OCI-LY3 (cell line): ENCODE measurements around the gene SPESP1.
A peak's percentile ranks its signal among the peaks of the same experiment; 100 is the strongest.

Experiments used
- H2AFZ ChIP-seq: fragments of 200-600, 300-600 bp; shearing (Covaris generic); 2 replicates; pipeline ENCODE4 v1.6.0; 2014; ENCODE audit warnings: antibody characterized with exemption, low read depth, low read length
- H3K27ac ChIP-seq: fragments of 200-600, 300-600 bp; sonication (generic); 2 replicates; pipeline ENCODE4 v1.5.1; 2014; ENCODE audit warnings: mild to moderate bottlenecking, low read length, moderate library complexity, mixed read lengths
- H3K27me3 ChIP-seq: fragments of 200-600, 300-600 bp; sonication (generic); 2 replicates; pipeline ENCODE4 v1.6.1; 2014; ENCODE audit warnings: low read depth, low read length, mixed read lengths
- H3K36me3 ChIP-seq: fragments of 200-600, 300-600 bp; sonication (generic); replicated peaks from 2 replicates; pipeline ENCODE3; 2014; ENCODE audit warnings: low read depth, low read length, mixed read lengths
- H3K4me1 ChIP-seq: fragments of 300-600, 200-600 bp; sonication (generic); 2 replicates; pipeline ENCODE4 v1.6.1; 2014; ENCODE audit warnings: low read length, mixed read lengths
- H3K4me2 ChIP-seq: fragments of 200-600, 300-600 bp; sonication (generic); 2 replicates; pipeline ENCODE4 v1.6.1; 2014; ENCODE audit warnings: low read length, mixed read lengths
- H3K4me3 ChIP-seq: fragments of 300-600, 200-600 bp; sonication (generic); 2 replicates; pipeline ENCODE4 v1.5.1; 2014; ENCODE audit warnings: antibody characterized with exemption, mild to moderate bottlenecking, low read length, moderate library complexity
- H3K79me2 ChIP-seq: fragments of 300-600, 200-600 bp; shearing (Covaris generic); 2 replicates; pipeline ENCODE4 v1.6.1; 2014; ENCODE audit warnings: mild to moderate bottlenecking, low read length, mixed read lengths
- H3K9ac ChIP-seq: fragments of 300-600, 200-600 bp; shearing (Covaris generic); 2 replicates; pipeline ENCODE4 v1.6.0; 2014; ENCODE audit warnings: mild to moderate bottlenecking, low read length, moderate library complexity
- H3K9me3 ChIP-seq: fragments of 200-600, 300-600 bp; shearing (Covaris generic); 2 replicates; pipeline ENCODE4 v1.6.1; 2014; ENCODE audit warnings: low read length, mixed read lengths; ENCODE audit not compliant: insufficient read depth
- H4K20me1 ChIP-seq: fragments of 200-600, 300-600 bp; sonication (generic); 2 replicates; pipeline ENCODE4 v1.6.1; 2016; ENCODE audit warnings: low read length, mixed read lengths; ENCODE audit not compliant: insufficient read depth
- EZH2phosphoT487 ChIP-seq: fragments of 200-600 bp; shearing (Covaris generic); IDR thresholded peaks from 2 replicates; pipeline ENCODE4 v1.6.1; 2018; ENCODE audit warnings: antibody characterized with exemption, mixed run types, low read depth
- TF ChIP-seq, protein P1 (sequence below): fragments of 200-600, 300-600 bp; sonication (generic); IDR thresholded peaks from 2 replicates; pipeline ENCODE4 v1.5.1; 2014; ENCODE audit warnings: antibody characterized with exemption, low read length, low read depth

SPESP1 gene

GRCh38 chr15:68910816-68911215 is 19.5 kb upstream of the SPESP1 start:
- TF ChIP-seq, protein P1, sequence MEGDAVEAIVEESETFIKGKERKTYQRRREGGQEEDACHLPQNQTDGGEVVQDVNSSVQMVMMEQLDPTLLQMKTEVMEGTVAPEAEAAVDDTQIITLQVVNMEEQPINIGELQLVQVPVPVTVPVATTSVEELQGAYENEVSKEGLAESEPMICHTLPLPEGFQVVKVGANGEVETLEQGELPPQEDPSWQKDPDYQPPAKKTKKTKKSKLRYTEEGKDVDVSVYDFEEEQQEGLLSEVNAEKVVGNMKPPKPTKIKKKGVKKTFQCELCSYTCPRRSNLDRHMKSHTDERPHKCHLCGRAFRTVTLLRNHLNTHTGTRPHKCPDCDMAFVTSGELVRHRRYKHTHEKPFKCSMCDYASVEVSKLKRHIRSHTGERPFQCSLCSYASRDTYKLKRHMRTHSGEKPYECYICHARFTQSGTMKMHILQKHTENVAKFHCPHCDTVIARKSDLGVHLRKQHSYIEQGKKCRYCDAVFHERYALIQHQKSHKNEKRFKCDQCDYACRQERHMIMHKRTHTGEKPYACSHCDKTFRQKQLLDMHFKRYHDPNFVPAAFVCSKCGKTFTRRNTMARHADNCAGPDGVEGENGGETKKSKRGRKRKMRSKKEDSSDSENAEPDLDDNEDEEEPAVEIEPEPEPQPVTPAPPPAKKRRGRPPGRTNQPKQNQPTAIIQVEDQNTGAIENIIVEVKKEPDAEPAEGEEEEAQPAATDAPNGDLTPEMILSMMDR, result no peak
- no peak for TF ChIP-seq EZH2phosphoT487
- no peaks in the 10 kb centered on the region for H3K36me3 ChIP-seq

GRCh38 chr15:68921926-68922325 is 8.4 kb upstream of the SPESP1 start:
- Histone ChIP-seq H3K4me2 (no peak overlapping the region), H3K9me3 (no peaks in the 10 kb centered on the region), H3K79me2 (no peaks in the 10 kb centered on the region), H2AFZ (no peak overlapping the region), H3K27me3 (peaks cover 33% of the 10 kb centered on the region), H3K9ac (no peak overlapping the region), H4K20me1 (no peaks in the 10 kb centered on the region), H3K27ac (no peak overlapping the region), H3K4me1 (peaks cover 4% of the 10 kb centered on the region; the same call in 1 of the 2 replicates), H3K4me3 (no peak overlapping the region), H3K36me3 (no peaks in the 10 kb centered on the region)
- TF ChIP-seq EZH2phosphoT487, result no peak
- TF ChIP-seq, protein P1, result no peak

More at GRCh38 chr15:68910816-68911215, 19.5 kb upstream of the SPESP1 start:
- no peak overlapping the region for H3K9ac ChIP-seq
- no peaks in the 10 kb centered on the region for H3K9me3 ChIP-seq
- no peak overlapping the region for H3K4me3 ChIP-seq
- H2AFZ ChIP-seq, result no peak overlapping the region
- no peak overlapping the region for H3K27ac ChIP-seq
- no peaks in the 10 kb centered on the region for H3K79me2 ChIP-seq
- no peaks in the 10 kb centered on the region for H3K4me1 ChIP-seq
- no peak overlapping the region for H3K4me2 ChIP-seq
- H3K27me3 ChIP-seq, result peaks cover 29% of the 10 kb centered on the region
- no peaks in the 10 kb centered on the region for H4K20me1 ChIP-seq

DNA sequence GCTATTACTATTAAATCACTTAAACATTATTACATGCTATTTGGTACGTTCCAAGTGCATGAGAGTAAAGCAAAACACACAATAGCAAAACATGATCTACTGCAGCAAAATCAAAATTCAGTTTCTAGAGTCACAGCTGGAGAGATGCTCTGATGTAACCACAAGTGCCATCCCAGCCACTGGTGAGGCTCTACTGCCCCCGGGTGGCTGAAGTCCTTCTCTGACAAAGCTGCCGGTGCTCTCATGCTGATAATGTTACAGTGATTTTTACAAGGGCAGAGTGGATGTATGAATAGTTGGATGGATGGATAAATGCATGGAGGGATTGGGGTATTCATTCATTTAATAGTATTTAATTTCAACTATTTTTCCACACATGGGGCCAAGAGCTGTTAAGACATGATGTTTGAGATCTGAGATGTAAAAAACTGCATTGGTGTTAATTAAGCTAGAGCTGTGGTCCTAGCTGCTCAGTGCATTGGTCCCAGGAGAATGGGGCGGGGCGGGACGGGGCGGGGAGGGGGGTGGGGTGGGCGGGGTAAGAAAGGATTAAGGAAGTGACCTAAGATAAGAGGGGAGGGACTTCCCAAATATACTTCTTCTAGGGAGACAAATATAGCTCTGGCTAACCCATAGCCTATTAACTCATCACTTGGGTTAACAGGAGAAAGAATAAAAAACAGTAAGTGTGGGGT is 5.3 kb upstream of the SPESP1 start:
- H4K20me1 ChIP-seq, result no peaks in the 10 kb centered on the region
- H3K4me2 ChIP-seq, result peak overlapping the region; percentile 54
- H3K79me2 ChIP-seq, result no peaks in the 10 kb centered on the region
- H3K9me3 ChIP-seq, result no peaks in the 10 kb centered on the region
- peaks cover 33% of the 10 kb centered on the region for H3K27me3 ChIP-seq
- H3K27ac ChIP-seq, result no peak overlapping the region
- peak overlapping the region; percentile 78; the same call in 1 of the 2 replicates for H2AFZ ChIP-seq
- H3K4me3 ChIP-seq, result peak overlapping the region; percentile 43
- TF ChIP-seq EZH2phosphoT487, result no peak
- TF ChIP-seq, protein P1, result peak; percentile 97
- peaks cover 4% of the 10 kb centered on the region; the same call in 1 of the 2 replicates for H3K4me1 ChIP-seq
- H3K36me3 ChIP-seq, result no peaks in the 10 kb centered on the region
- H3K9ac ChIP-seq, result no peak overlapping the region

GRCh38 chr15:68933001-68933400 is 2.7 kb downstream of the SPESP1 start:
- Histone ChIP-seq H3K4me3 (no peak overlapping the region), H3K4me2 (no peak overlapping the region), H2AFZ (no peak overlapping the region), H3K4me1 (no peaks in the 10 kb centered on the region), H3K9ac (no peak overlapping the region), H3K9me3 (no peaks in the 10 kb centered on the region), H3K36me3 (no peaks in the 10 kb centered on the region), H3K27me3 (0 out of 2 replicates have a peak, but pooled peaks cover 6% of the 10 kb centered on the region), H3K79me2 (no peaks in the 10 kb centered on the region), H4K20me1 (no peaks in the 10 kb centered on the region), H3K27ac (no peak overlapping the region)
- TF ChIP-seq EZH2phosphoT487, result no peak
- TF ChIP-seq, protein P1, result no peak
